ENCODE data around the gene WWP2. TPM values are rescaled to one million over a fixed set of nuclear protein-coding genes. Genes with fewer than 3 reads are reported as not detected.

The WWP2 gene
- total RNA-seq, 2 experiments from 2014 or later: 30.3 to 43.4 TPM

DNA sequence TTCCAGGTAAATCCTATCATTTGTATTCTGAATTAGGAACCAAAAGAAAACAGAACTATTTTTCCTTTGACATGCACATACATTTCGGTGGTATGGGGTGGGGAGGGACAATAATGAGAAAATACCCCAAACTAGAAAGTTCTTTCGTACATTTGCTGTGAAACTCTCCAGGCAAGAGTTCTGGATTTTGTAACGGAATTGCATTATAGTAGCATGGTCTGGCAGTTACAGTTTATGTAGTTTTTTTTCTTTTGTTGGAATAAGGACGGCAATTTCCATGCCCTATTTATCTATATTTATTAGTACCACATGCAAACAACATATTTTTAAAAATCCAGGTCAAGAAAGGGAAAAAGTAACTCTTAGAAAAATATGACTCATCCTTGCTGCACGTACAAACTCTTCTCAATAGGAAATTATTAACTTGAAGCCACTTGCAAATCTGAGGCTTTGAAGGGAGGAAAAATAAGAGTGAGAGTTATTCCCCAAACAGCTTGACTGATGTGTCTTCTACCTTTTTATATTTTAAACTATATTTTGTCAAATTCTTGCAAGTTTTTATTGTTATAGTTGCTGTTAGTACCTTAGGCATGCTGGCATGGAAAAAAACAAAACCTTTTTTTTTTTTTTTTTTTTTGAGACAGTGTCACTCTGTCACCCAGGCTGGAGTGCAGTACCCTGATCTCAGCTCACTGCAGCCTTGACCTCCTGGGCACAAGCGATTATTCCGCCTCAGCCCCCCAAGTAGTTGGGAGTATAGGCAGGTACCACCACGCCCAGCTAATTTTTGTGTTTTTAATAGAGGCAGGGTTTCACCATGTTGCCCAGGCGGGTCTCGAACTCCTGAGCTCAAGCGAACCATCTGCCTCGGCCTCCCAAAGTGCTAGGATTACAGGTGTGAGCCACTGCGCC, 69.3 kb downstream of the WWP2 start:
- no peak for DNase-seq (ENCODE audit: low spot score)
- ChIA-PET CTCF (ENCODE audit: unreplicated experiment) (no interaction called here), POLR2A (no interaction called here)
- TF ChIP-seq, protein P1, sequence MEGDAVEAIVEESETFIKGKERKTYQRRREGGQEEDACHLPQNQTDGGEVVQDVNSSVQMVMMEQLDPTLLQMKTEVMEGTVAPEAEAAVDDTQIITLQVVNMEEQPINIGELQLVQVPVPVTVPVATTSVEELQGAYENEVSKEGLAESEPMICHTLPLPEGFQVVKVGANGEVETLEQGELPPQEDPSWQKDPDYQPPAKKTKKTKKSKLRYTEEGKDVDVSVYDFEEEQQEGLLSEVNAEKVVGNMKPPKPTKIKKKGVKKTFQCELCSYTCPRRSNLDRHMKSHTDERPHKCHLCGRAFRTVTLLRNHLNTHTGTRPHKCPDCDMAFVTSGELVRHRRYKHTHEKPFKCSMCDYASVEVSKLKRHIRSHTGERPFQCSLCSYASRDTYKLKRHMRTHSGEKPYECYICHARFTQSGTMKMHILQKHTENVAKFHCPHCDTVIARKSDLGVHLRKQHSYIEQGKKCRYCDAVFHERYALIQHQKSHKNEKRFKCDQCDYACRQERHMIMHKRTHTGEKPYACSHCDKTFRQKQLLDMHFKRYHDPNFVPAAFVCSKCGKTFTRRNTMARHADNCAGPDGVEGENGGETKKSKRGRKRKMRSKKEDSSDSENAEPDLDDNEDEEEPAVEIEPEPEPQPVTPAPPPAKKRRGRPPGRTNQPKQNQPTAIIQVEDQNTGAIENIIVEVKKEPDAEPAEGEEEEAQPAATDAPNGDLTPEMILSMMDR (conservative IDR thresholded peaks at IDR 0.05; ENCODE audit: low read length): no peak
- TF ChIP-seq EZH2phosphoT487 (IDR thresholded peaks at IDR 0.05; ENCODE audit: borderline replicate concordance, low read depth, low read length): no peak
- Histone ChIP-seq H3K27ac (ENCODE audit: low read depth, low read length, poor library complexity, severe bottlenecking) (no peak overlapping the region), H4K20me1 (ENCODE audit: insufficient read depth, low read length) (no peaks in the 10 kb centered on the region), H3K9me3 (ENCODE audit: low read length) (no peaks in the 10 kb centered on the region), H3K4me3 (ENCODE audit: low read depth, low read length, poor library complexity, severe bottlenecking) (no peak overlapping the region), H3K9me2 (ENCODE audit: insufficient read depth, low read length) (no peaks in the 10 kb centered on the region), H3K4me2 (ENCODE audit: low read length) (no peak overlapping the region), H3K4me1 (ENCODE audit: insufficient read depth, low read length, poor library complexity, severe bottlenecking) (no peaks in the 10 kb centered on the region), H2AFZ (ENCODE audit: low read length) (no peak overlapping the region), H3K36me3 (ENCODE audit: insufficient read depth, low read length) (no peaks in the 10 kb centered on the region), H3K79me2 (ENCODE audit: insufficient read depth, low read depth, low read length) (no peaks in the 10 kb centered on the region)
- BruUV-seq (replicated peaks): no TSS peak
- intact Hi-C loops (cut with micrococcal nuclease; ENCODE audit: unreplicated experiment): no loop called here

DNA sequence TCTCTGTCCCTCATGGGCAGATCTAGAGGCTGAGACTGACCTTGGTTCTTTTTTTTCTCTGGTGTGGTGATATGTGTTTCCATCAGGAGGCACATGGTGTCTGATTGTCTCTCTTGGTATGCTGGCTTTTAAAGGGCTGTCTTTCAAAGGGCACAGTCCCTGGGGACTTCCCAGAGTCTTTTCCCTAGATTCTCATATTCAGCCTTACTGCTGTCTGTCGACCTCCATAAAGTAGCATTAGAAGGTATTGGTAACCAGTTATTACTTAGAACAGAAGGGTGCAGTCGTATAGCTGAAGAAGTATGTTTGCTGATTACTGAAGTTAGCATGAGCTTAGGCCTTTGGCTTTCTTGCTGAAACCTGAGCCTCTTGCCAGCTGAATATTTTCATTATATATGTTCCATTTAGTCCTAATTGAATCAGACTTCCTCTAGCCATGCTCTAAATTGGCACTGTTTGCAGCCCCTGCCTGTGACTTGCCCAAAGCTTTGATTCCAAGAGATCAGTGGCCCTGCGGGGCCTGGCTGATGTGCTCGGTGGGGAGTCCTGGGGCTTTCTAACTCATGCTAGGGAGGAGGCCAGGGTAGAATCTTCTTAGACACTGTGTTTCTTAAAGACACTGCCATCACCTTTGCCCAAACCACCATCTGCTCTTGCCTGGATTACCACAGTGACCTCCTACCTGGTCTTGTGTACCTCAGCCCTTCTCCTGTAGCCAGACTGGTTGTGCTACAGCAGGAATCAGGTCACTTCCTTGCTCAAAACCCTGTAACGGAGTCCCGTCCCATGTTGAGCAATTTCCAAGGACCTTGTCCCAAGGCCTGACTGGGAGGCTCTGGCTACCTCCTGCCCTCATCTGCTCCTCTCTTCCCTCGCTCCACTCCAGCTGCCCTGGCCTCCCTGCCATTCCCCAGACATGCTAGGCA, 71.5 kb downstream of the WWP2 start:
- Histone ChIP-seq H3K4me1 (ENCODE audit: insufficient read depth, low read length, poor library complexity, severe bottlenecking) (no peaks in the 10 kb centered on the region), H4K20me1 (ENCODE audit: insufficient read depth, low read length) (no peaks in the 10 kb centered on the region), H3K9me3 (ENCODE audit: low read length) (no peaks in the 10 kb centered on the region), H2AFZ (ENCODE audit: low read length) (no peak overlapping the region), H3K27ac (ENCODE audit: low read depth, low read length, poor library complexity, severe bottlenecking) (no peak overlapping the region), H3K4me3 (ENCODE audit: low read depth, low read length, poor library complexity, severe bottlenecking) (no peak overlapping the region), H3K36me3 (ENCODE audit: insufficient read depth, low read length) (no peaks in the 10 kb centered on the region), H3K4me2 (ENCODE audit: low read length) (no peak overlapping the region), H3K9me2 (ENCODE audit: insufficient read depth, low read length) (no peaks in the 10 kb centered on the region), H3K79me2 (ENCODE audit: insufficient read depth, low read depth, low read length) (no peaks in the 10 kb centered on the region)
- CTCF ChIA-PET (ENCODE audit: unreplicated experiment): interaction anchor here (0.7 kb wide), 1 partner anchor 899 kb away, joined by 3 read pairs; no protein-coding TSS in a partner anchor
- intact Hi-C loops (cut with micrococcal nuclease; ENCODE audit: unreplicated experiment): no loop called here
- no TSS peak for BruUV-seq (replicated peaks)
- no peak for DNase-seq (ENCODE audit: low spot score)
- TF ChIP-seq, protein P1 (conservative IDR thresholded peaks at IDR 0.05; ENCODE audit: low read length): no peak
- TF ChIP-seq EZH2phosphoT487 (IDR thresholded peaks at IDR 0.05; ENCODE audit: borderline replicate concordance, low read depth, low read length): no peak
- POLR2A ChIA-PET: interaction anchor here (0.6 kb wide), 2 partner anchors 15 to 18 kb away, joined by 5 to 6 read pairs; no protein-coding TSS in a partner anchor

Measured in OCI-LY7 (cell line).